Mesothelial cell of epicardium (in vitro differentiated cells): ENCODE results near the gene SRRM1. TPM values are rescaled to one million over a fixed set of nuclear protein-coding genes. Genes with fewer than 3 reads are reported as not detected.
"Not testable (repeated sequence)": the region's sequence is repeated elsewhere in the genome, so short reads cannot be mapped to it uniquely, and the experiment has no call there.

Experiments used
- DNase-seq, 2 experiments: peaks; one replicate each; pipeline ENCODE4 v3.0.0; 2021; ENCODE audit warnings: low spot score in 2 of 2; ENCODE audit not compliant: unreplicated experiment in 2 of 2
- H3K27ac Mint-ChIP-seq: 2 replicates; pipeline ENCODE4 v1.8.0; 2021; ENCODE audit warnings: mixed read lengths
- H3K27me3 Mint-ChIP-seq: 2 replicates; pipeline ENCODE4 v1.8.0; 2021; ENCODE audit warnings: low read depth, mixed read lengths
- H3K36me3 Mint-ChIP-seq: 2 replicates; pipeline ENCODE4 v1.8.0; 2021; ENCODE audit warnings: mixed read lengths
- H3K4me1 Mint-ChIP-seq: 2 replicates; pipeline ENCODE4 v1.8.0; 2021; ENCODE audit warnings: mixed read lengths
- H3K4me3 Mint-ChIP-seq: 2 replicates; pipeline ENCODE4 v1.8.0; 2021; ENCODE audit warnings: mild to moderate bottlenecking, moderate library complexity, mixed read lengths
- H3K9me3 Mint-ChIP-seq: 2 replicates; pipeline ENCODE4 v1.8.0; 2021; ENCODE audit warnings: mixed read lengths
- total RNA-seq: library from RNA; stranded (reverse); gene quantifications from 3 replicates; pipeline ENCODE4 v1.2.1, GENCODE V29; 2021
- TF ChIP-seq, protein P1 (sequence below): fragments of 200-600 bp; sonication (generic); IDR thresholded peaks from one replicate; pipeline ENCODE4 v1.5.0; 2021; ENCODE audit warnings: antibody characterized with exemption; ENCODE audit not compliant: unreplicated experiment

Gene SRRM1
- total RNA-seq, 1 donor from 2014 or later: 219 TPM

DNA sequence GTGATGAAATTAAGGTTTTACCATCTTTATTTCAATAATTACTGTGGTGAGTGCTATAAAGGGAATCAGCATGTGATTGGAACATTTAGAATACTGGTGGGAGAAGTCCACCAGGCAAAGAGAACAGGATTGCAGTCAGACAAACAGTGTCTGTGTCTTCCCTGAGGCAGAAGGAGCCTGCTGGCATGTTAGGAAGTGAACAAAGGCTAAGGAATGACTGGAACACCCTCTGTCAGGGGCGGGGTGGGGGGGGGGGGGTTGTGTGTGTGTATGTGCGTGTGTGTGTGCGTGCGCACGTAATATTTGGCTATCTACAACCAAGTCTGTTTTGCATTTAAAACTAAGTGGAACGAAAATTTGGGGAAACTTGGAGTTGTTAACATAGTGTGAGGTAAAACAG is 30.2 kb downstream of the SRRM1 start:
- H3K4me3 Mint-ChIP-seq: no peak overlapping the region
- TF ChIP-seq, protein P1, sequence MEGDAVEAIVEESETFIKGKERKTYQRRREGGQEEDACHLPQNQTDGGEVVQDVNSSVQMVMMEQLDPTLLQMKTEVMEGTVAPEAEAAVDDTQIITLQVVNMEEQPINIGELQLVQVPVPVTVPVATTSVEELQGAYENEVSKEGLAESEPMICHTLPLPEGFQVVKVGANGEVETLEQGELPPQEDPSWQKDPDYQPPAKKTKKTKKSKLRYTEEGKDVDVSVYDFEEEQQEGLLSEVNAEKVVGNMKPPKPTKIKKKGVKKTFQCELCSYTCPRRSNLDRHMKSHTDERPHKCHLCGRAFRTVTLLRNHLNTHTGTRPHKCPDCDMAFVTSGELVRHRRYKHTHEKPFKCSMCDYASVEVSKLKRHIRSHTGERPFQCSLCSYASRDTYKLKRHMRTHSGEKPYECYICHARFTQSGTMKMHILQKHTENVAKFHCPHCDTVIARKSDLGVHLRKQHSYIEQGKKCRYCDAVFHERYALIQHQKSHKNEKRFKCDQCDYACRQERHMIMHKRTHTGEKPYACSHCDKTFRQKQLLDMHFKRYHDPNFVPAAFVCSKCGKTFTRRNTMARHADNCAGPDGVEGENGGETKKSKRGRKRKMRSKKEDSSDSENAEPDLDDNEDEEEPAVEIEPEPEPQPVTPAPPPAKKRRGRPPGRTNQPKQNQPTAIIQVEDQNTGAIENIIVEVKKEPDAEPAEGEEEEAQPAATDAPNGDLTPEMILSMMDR: no peak
- DNase-seq: no peak
- H3K9me3 Mint-ChIP-seq: peaks cover 3% of the 10 kb centered on the region
- H3K27ac Mint-ChIP-seq: peak overlapping the region; percentile 12
- no peaks in the 10 kb centered on the region for H3K4me1 Mint-ChIP-seq
- H3K36me3 Mint-ChIP-seq: peaks cover 58% of the 10 kb centered on the region
- H3K27me3 Mint-ChIP-seq: no peaks in the 10 kb centered on the region

- peaks cover 23% of the 10 kb centered on the region for H3K36me3 Mint-ChIP-seq
- not testable (repeated sequence) for H3K27me3 Mint-ChIP-seq, DNase-seq, H3K4me3 Mint-ChIP-seq, H3K27ac Mint-ChIP-seq, H3K9me3 Mint-ChIP-seq
- peaks cover 16% of the 10 kb centered on the region for H3K4me1 Mint-ChIP-seq
These were observed 35.3 kb downstream of the SRRM1 start for GRCh38 chr1:24678421-24678820.

DNA sequence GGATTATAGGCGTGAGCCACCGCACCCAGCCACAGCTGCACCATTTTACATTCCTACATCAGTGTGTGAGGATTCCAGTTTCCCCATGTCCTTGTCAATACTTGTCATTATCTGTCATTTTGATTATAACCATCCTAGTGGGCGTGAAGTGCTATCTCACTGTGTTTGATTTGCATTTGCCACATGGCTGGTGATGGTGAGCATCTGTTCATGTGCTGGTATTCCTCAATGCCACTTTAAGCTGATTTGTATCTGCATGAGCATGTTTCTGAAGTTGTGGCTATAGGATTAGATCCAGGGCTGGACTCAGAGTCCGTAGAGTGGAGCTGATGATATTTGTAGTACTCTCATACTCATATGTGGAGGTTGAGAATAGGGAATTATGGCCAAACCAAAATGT is 36.6 kb downstream of the SRRM1 start:
- no peak overlapping the region for H3K27ac Mint-ChIP-seq
- DNase-seq: no peak
- peaks cover 3% of the 10 kb centered on the region for H3K9me3 Mint-ChIP-seq
- TF ChIP-seq, protein P1: no peak
- no peak overlapping the region for H3K4me3 Mint-ChIP-seq
- H3K36me3 Mint-ChIP-seq: peaks cover 20% of the 10 kb centered on the region
- H3K4me1 Mint-ChIP-seq: peaks cover 23% of the 10 kb centered on the region
- no peaks in the 10 kb centered on the region for H3K27me3 Mint-ChIP-seq

DNA sequence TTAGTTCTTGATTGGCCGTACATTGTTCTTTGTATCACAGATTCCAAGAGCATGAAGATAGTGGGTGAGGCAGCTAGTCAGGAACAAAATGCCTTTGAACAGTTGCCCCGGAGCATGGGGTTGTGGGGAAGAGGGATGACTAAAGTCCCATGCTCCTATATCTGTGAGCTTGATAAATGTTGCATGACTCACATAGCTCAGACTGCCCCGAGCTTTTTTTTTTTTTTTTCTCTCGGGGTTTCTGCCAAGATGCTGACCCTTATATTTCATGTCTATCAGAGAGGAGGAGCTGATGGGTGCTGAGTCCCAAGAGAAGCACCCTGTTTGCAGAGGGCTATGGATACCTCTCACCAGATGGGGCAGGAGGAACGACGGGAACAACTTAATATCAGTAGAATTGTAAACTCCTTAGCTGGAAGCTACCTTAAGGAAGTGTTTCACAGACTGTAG is 40.6 kb downstream of the SRRM1 start:
- H3K4me3 Mint-ChIP-seq: peak overlapping the region; percentile 34
- DNase-seq: no peak
- H3K36me3 Mint-ChIP-seq: no peaks in the 10 kb centered on the region
- TF ChIP-seq, protein P1: no peak
- peaks cover 27% of the 10 kb centered on the region for H3K4me1 Mint-ChIP-seq
- H3K9me3 Mint-ChIP-seq: no peaks in the 10 kb centered on the region
- no peaks in the 10 kb centered on the region for H3K27me3 Mint-ChIP-seq
- H3K27ac Mint-ChIP-seq: peak overlapping the region; percentile 89

GRCh38 chr1:24688033-24688432 is 44.9 kb downstream of the SRRM1 start:
- Mint-ChIP-seq H3K4me1 (peaks cover 17% of the 10 kb centered on the region), H3K27ac (peak overlapping the region; percentile 23)
- TF ChIP-seq, protein P1: no peak

GRCh38 chr1:24688621-24689195 is 45.6 kb downstream of the SRRM1 start:
- Mint-ChIP-seq H3K36me3 (no peaks in the 10 kb centered on the region), H3K4me3 (no peak overlapping the region), H3K27ac (peak overlapping the region; percentile 23), H3K27me3 (no peaks in the 10 kb centered on the region), H3K9me3 (peaks cover 3% of the 10 kb centered on the region), H3K4me1 (peaks cover 13% of the 10 kb centered on the region)
- TF ChIP-seq, protein P1: peak; percentile 59
- DNase-seq: peak; percentile 38 to 71

More at GRCh38 chr1:24688033-24688432, 44.9 kb downstream of the SRRM1 start:
- Mint-ChIP-seq H3K9me3 (peaks cover 3% of the 10 kb centered on the region), H3K36me3 (no peaks in the 10 kb centered on the region), H3K4me3 (no peak overlapping the region), H3K27me3 (no peaks in the 10 kb centered on the region)
- no peak for DNase-seq
